ENCODE data around the gene DUS4L. TPM values are rescaled to one million over a fixed set of nuclear protein-coding genes. Genes with fewer than 3 reads are reported as not detected.

The DUS4L gene
- total RNA-seq, 6 donors from 2014 or later = 1.3 to 25.1 (median 6.1) TPM

DNA sequence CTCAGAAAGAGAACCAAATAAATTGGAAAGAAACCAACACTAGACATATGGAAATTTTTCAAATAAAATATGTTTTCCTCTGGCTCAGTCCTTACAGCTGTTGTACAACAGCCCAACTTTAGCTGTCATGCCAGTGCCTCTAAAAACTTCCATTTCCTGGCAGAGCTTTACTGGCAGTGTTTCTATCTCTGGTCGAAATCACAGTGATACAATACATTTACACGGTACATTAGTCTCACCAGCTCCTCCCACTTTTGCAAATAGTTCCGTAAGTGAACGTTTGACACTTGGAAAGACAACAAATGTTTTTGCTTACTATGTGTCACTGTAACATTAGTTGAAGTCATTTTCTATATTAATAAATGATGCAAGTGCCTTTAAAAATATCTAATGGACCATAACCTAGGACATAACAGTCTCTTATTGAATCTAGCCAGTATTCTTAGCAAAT lies 46.1 kb downstream of the DUS4L start:
- Histone ChIP-seq H3K27me3 (no peaks in the 10 kb centered on the region), H3K4me3 (no peak overlapping the region), H3K4me1 (peaks cover 0 to 15% (median 0%) of the 10 kb centered on the region in 4 donors), H3K9me3 (no peaks in the 10 kb centered on the region), H3K27ac (no peak overlapping the region), H3K36me3 (peaks cover 0 to 30% (median 10%) of the 10 kb centered on the region in 4 donors)
- TF ChIP-seq POLR2AphosphoS5 (IDR thresholded peaks at IDR 0.05) (no peak), POLR2A (IDR thresholded peaks at IDR 0.05) (no peak), EP300 (IDR thresholded peaks at IDR 0.05) (no peak)
- TF ChIP-seq, protein P1, sequence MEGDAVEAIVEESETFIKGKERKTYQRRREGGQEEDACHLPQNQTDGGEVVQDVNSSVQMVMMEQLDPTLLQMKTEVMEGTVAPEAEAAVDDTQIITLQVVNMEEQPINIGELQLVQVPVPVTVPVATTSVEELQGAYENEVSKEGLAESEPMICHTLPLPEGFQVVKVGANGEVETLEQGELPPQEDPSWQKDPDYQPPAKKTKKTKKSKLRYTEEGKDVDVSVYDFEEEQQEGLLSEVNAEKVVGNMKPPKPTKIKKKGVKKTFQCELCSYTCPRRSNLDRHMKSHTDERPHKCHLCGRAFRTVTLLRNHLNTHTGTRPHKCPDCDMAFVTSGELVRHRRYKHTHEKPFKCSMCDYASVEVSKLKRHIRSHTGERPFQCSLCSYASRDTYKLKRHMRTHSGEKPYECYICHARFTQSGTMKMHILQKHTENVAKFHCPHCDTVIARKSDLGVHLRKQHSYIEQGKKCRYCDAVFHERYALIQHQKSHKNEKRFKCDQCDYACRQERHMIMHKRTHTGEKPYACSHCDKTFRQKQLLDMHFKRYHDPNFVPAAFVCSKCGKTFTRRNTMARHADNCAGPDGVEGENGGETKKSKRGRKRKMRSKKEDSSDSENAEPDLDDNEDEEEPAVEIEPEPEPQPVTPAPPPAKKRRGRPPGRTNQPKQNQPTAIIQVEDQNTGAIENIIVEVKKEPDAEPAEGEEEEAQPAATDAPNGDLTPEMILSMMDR (IDR thresholded peaks at IDR 0.05) = no peak
- DNase-seq (no peak), ATAC-seq (ENCODE audit: low FRiP score in 2 of 2) (no peak)
- 60 to 68% methylated on average over 4 of the region's 4 CpGs for WGBS, 2 donors

DNA sequence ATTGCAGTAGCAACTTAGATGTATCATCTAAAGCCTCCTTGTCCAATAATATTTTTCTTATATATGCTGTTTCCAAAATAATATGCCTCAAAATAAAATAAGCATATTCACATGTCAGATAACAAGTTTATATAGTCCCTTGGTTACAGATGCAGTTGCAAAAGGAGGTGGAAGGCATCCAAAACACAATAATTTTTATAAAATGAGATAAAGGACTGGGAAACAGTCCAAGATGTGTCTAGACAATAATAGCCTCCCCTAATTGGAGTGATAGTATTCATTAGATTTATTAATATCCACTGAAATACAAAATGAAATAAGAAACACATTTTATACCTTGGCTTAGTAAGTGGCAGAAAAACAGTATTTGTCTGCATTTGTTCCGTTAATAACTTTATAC lies 46.6 kb downstream of the DUS4L start:
- H3K27ac ChIP-seq = no peak overlapping the region
- H3K4me1 ChIP-seq = peaks cover 0 to 15% (median 0%) of the 10 kb centered on the region in 4 donors
- H3K9me3 ChIP-seq = no peaks in the 10 kb centered on the region
- 93 to 94% methylated on average over 1 of the region's 1 CpG for WGBS, 2 donors
- ATAC-seq (ENCODE audit: low FRiP score in 2 of 2) (no peak), DNase-seq (no peak)
- no peak overlapping the region for H3K4me3 ChIP-seq
- H3K36me3 ChIP-seq = peaks cover 0 to 30% (median 10%) of the 10 kb centered on the region in 4 donors
- H3K27me3 ChIP-seq = no peaks in the 10 kb centered on the region
- no peak for TF ChIP-seq POLR2AphosphoS5 (IDR thresholded peaks at IDR 0.05)
- no peak for TF ChIP-seq POLR2A (IDR thresholded peaks at IDR 0.05)
- no peak for TF ChIP-seq EP300 (IDR thresholded peaks at IDR 0.05)
- TF ChIP-seq, protein P1 (IDR thresholded peaks at IDR 0.05) = no peak

DNA sequence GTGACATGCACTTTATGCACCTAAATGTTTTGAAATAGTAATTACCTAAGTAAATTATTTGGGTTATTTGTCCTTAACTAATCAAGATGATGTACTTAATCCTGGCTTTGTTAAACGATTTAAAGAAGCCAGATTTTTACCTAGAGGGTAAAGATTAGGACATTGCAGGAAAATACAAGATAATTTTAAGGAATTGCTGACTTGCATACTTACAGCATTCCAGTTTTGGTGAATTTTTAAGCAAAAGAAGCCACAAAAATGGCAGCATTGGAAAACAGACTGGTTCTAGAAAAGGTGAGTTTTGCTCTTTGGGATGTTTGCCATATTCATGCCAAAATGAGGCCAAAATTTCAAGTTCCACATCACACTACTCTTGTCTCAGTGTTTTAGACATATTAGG lies 49.7 kb downstream of the DUS4L start:
- Histone ChIP-seq H3K4me1 (peaks cover 0 to 15% (median 0%) of the 10 kb centered on the region in 4 donors), H3K36me3 (peaks cover 0 to 46% (median 10%) of the 10 kb centered on the region in 4 donors), H3K27ac (no peak overlapping the region), H3K4me3 (no peak overlapping the region), H3K27me3 (no peaks in the 10 kb centered on the region), H3K9me3 (no peaks in the 10 kb centered on the region)
- TF ChIP-seq POLR2AphosphoS5 (IDR thresholded peaks at IDR 0.05) (no peak), EP300 (IDR thresholded peaks at IDR 0.05) (no peak), POLR2A (IDR thresholded peaks at IDR 0.05) (no peak)
- TF ChIP-seq, protein P1 (IDR thresholded peaks at IDR 0.05) = no peak
- ATAC-seq (ENCODE audit: low FRiP score in 2 of 2) (no peak), DNase-seq (no peak)
- 85 to 96% methylated on average over 1 of the region's 1 CpG for WGBS, 2 donors

DNA sequence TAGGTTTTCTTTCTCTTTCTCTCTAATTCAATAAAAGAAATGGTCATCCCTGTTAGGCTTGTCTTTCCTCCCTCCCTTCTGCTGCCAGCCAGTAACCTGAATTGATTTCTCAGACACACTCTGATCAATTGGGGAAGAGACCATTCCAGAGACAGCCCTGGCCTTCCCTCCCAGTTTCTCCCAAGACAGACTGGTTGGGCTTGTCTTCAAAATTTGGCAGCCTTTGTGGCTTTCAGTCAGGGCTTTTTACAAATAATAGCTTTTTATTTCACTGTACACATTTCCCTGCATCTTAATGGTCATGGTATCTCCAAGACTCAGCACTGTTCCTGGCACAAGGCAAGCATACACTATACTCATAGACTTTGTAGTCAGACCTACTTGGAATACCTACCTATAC lies 50.2 kb downstream of the DUS4L start:
- H3K4me3 ChIP-seq = no peak overlapping the region
- peaks cover 0 to 44% (median 10%) of the 10 kb centered on the region in 4 donors for H3K36me3 ChIP-seq
- no peaks in the 10 kb centered on the region for H3K9me3 ChIP-seq
- H3K4me1 ChIP-seq = peaks cover 0 to 15% (median 0%) of the 10 kb centered on the region in 4 donors
- no peaks in the 10 kb centered on the region for H3K27me3 ChIP-seq
- DNase-seq (no peak), ATAC-seq (ENCODE audit: low FRiP score in 2 of 2) (no peak)
- H3K27ac ChIP-seq = no peak overlapping the region
- TF ChIP-seq, protein P1 (IDR thresholded peaks at IDR 0.05) = no peak
- no peak for TF ChIP-seq POLR2AphosphoS5 (IDR thresholded peaks at IDR 0.05)
- no peak for TF ChIP-seq POLR2A (IDR thresholded peaks at IDR 0.05)
- no peak for TF ChIP-seq EP300 (IDR thresholded peaks at IDR 0.05)

DNA sequence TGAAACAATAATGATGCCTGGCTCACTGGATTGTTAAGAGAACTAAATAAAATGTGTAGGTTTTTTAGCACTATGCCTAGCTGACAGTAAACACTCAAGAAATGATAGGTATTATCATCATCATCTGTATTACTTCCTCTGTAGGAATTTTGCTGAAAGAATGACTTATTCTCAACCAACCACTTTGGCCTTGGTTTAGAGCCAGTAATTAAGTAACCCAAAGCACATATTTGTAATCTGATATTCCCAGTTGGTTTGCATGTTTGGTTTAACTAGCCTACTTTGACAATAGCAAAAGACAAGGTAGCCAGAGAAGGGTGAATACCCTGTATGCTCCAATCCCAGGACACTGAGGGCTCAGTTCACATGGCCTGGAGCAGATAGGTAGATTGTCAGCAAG lies 50.7 kb downstream of the DUS4L start:
- Histone ChIP-seq H3K27me3 (no peaks in the 10 kb centered on the region), H3K4me3 (no peak overlapping the region), H3K9me3 (no peaks in the 10 kb centered on the region), H3K27ac (no peak overlapping the region), H3K36me3 (peaks cover 0 to 40% (median 10%) of the 10 kb centered on the region in 4 donors), H3K4me1 (peaks cover 0 to 10% (median 0%) of the 10 kb centered on the region in 4 donors)
- TF ChIP-seq EP300 (IDR thresholded peaks at IDR 0.05) (no peak), POLR2A (IDR thresholded peaks at IDR 0.05) (no peak), POLR2AphosphoS5 (IDR thresholded peaks at IDR 0.05) (no peak)
- TF ChIP-seq, protein P1 (IDR thresholded peaks at IDR 0.05) = no peak
- DNase-seq (no peak), ATAC-seq (ENCODE audit: low FRiP score in 2 of 2) (no peak)

Measured in upper lobe of left lung (tissue), 6 donors.